OCI-LY7 (cell line): ENCODE data around the gene ANGPTL8.

ENCODE experiments used
- CTCF ChIP-seq: fragments of 200-600 bp; sonication (generic); conservative IDR thresholded peaks from 2 replicates; pipeline ENCODE4 v1.5.1; 2014; ENCODE audit warnings: mild to moderate bottlenecking, antibody characterized with exemption, low read length, moderate library complexity, mixed read lengths
- EZH2phosphoT487 ChIP-seq: fragments of 200-600 bp; sonication (generic); IDR thresholded peaks from 2 replicates; pipeline ENCODE4 v1.6.1; 2018; ENCODE audit warnings: low read depth, borderline replicate concordance, mild to moderate bottlenecking, mixed run types, antibody characterized with exemption, low read length, moderate library complexity, mixed read lengths

DNA sequence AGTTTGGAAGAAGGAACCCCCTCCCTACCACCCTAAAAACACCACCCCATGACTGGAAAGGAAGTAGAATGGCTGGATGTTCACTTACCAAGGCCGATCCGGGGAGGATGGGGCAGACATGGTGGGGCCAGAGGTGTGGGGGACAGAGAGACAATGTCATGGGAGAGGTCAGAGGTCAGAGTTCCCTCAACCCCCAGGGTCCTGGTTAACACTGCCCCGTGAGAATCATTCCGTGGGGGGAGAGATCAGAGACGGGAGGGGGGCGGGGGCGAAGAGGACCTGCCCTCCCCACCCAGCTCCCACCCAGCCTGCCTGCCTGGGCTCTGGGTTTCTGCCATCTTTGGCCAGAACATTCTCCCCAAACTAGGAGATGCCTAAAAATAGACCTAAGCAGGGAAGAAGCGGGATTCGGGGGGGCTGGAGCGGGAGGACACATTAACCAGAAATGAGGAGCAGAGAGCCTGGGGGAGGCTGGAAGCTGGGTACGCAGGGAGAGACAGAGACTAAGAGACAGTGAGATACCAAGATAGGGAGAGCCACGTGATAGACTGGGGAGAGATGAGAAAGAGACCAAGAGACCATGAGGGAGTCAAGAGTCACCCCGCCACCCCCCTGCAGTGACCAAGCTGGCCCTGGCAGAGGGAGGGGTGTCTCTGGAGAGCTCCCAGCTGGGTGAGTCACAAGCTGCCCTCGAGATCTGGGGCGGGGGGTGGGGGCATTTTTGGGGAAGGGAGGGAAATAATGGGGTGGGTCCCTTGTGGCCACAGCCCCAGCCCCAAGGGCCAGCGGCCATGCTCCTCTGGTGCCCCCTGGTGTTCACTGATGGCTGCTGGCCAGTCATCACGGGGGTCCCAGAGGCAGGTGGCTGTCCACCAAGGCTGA is 36.0 kb upstream of the ANGPTL8 start:
- TF ChIP-seq CTCF (peak; percentile 83), EZH2phosphoT487 (no peak)
